Activated naive CD4-positive, alpha-beta T cell treated with anti-CD3 and anti-CD28 coated beads, Interleukin-2, amount 50 U/mL, for 72 hours (primary cell): ENCODE measurements around the gene GUCY2F. TPM values are rescaled to one million over a fixed set of nuclear protein-coding genes. Genes with fewer than 3 reads are reported as not detected.

Experiments used
- ATAC-seq, 2 donors: fragments of 150-1000 bp; cut with Tn5 transposase; 2 replicates each; pipeline ENCODE4 v1.10.0; 2021; ENCODE audit warnings: mild to moderate bottlenecking in 2 of 2, moderate library complexity in 2 of 2
- DNase-seq, 2 donors: peaks; one replicate each; pipeline ENCODE4 v3.0.0; 2021 to 2022; ENCODE audit warnings: low spot score in 2 of 2
- H3K27ac Mint-ChIP-seq, 2 donors: one replicate each; pipeline ENCODE4 v1.8.0; 2022; ENCODE audit warnings: mild to moderate bottlenecking in 2 of 2, mixed read lengths in 2 of 2
- H3K36me3 Mint-ChIP-seq, 2 donors: one replicate each; pipeline ENCODE4 v1.8.0; 2022; ENCODE audit warnings: mixed read lengths in 2 of 2
- H3K9me3 Mint-ChIP-seq, 2 donors: one replicate each; pipeline ENCODE4 v1.8.0; 2022; ENCODE audit warnings: mixed read lengths in 2 of 2
- total RNA-seq, 2 donors: library from RNA; stranded (reverse); gene quantifications; one replicate each; pipeline ENCODE4 v1.2.3, GENCODE V29; 2022

The GUCY2F gene
- total RNA-seq: not detected

DNA sequence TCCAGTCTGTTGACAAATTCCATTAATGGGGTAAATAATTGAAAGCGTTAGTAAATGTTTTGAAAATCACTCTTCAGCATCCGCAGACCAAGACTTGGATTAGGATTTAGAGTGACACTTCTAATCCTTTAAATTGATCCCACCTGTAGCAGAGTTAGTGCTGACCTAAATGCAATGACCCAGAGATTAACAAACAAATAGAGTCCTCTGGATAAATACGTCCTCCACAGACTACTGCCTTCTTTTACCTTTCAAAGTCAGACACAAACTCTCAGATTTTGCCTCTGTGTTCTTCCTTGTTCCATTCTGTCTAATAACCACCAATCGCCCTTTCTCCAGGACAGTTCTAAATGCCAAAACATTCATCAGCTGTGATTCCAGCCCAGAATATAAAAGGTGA is at the start of gene GUCY2F:
TSS of gene GUCY2F (minus strand) at position 101 of the 400 bp plus-strand sequence. CDS start 6,150 bp downstream, outside the sequence.
- ATAC-seq: no peak
- no peaks in the 10 kb centered on the region for H3K9me3 Mint-ChIP-seq
- no peaks in the 10 kb centered on the region for H3K36me3 Mint-ChIP-seq
- DNase-seq: no peak
- no peak within 1 kb of the TSS for H3K27ac Mint-ChIP-seq

DNA sequence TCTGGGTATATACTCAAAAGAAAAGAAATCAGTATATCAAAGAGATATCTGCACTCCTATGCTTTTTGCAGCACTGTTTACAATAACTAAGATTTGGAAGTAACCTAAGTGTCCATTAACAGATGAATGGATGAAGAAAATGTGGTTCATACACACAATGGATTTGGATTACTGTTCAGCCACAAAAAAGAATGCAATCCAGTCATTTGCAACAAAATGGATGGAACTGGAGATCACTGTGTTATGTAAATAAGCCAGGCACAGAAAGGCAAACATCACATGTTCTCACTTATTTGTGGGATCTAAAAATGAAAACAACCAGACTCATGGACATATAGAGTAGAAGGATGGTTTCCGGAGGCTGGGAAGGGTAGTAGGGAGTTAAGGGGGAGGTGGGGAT is 37.1 kb upstream of the GUCY2F start:
- Mint-ChIP-seq H3K27ac (no peak overlapping the region), H3K36me3 (no peaks in the 10 kb centered on the region), H3K9me3 (no peaks in the 10 kb centered on the region)
- DNase-seq (no peak), ATAC-seq (no peak)

DNA sequence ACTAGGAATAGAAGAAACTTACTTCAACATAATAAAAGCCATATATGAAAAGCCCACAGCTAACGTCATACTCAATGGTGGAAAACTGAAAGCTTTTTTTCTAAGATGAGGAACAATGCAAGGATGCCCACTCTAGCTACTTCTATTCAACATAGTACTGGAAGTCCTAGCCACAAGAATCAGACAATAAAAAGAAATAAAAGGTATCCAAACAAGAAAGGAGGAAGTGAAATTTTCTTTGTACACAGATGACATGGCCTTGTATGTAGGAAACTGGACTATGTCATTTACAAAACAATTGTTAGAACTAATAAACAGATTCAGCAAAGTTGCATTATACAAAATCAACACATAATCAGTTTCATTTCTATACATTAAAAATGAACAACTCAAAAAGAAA is 29.2 kb upstream of the GUCY2F start:
- H3K36me3 Mint-ChIP-seq: no peaks in the 10 kb centered on the region
- ATAC-seq: no peak
- no peak overlapping the region for H3K27ac Mint-ChIP-seq

DNA sequence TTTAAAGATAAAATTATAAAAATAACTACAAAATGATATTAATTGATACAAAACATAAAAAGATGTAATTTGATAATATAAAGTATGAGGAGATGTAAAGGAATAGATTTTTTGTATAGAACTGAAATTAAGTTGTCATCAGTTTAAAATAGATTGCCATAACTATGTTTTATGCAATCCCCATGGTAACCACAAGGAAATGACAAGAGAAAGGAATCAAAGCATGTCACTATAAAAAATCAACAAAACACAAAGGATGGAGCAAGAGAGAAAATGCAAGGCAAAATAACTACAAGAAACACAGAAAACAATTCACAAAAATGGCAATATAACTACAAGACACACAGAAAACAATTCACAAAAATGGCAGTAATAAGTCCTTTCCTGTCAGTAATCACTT is 27.0 kb upstream of the GUCY2F start:
- DNase-seq (no peak), ATAC-seq (no peak)
- Mint-ChIP-seq H3K9me3 (no peaks in the 10 kb centered on the region), H3K27ac (no peak overlapping the region), H3K36me3 (no peaks in the 10 kb centered on the region)

More for the DNA sequence above, 29.2 kb upstream of the GUCY2F start:
- no peaks in the 10 kb centered on the region for H3K9me3 Mint-ChIP-seq
- no peak for DNase-seq

DNA sequence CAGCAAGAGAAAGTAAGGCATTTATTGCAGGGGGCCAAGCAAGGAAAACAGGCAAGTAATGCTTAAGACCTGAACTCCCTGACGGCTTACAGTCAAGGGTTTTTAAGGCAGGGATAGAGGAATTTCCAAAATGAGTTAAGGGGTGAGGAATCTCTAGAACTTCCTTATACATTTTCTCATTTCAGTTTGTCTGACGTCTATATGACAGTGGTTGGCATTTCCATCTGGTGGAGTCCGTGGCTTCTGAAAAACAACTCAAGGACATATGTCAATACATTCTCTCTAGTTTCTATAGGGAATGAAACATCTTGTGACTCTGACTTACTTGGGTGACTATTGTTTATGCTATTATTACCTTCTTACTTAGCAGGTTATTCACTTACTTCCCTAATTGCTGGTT is 19.3 kb upstream of the GUCY2F start:
- DNase-seq (no peak), ATAC-seq (no peak)
- no peaks in the 10 kb centered on the region for H3K36me3 Mint-ChIP-seq
- no peak overlapping the region for H3K27ac Mint-ChIP-seq
- no peaks in the 10 kb centered on the region for H3K9me3 Mint-ChIP-seq

DNA sequence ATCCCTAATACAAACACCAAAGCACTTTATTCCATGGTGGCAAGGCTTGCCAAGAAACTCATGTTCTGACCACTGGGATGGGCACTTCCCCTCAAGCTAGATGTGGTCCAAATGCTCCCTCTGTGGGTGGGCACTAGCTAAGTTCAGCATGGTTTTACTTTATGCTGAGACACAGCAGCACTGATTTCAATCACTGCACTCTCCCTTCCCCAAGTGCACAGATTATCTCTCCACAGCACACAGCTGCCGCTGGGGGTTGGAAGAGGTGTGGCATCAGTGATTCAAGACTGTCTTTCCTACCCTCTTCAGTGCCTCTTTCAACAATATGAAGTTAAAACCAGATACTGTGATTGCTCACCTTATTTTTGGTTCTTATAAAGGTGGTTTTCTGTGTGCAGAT is 16.5 kb upstream of the GUCY2F start:
- no peaks in the 10 kb centered on the region for H3K9me3 Mint-ChIP-seq
- ATAC-seq (no peak), DNase-seq (no peak)
- H3K36me3 Mint-ChIP-seq: no peaks in the 10 kb centered on the region
- H3K27ac Mint-ChIP-seq: no peak overlapping the region

DNA sequence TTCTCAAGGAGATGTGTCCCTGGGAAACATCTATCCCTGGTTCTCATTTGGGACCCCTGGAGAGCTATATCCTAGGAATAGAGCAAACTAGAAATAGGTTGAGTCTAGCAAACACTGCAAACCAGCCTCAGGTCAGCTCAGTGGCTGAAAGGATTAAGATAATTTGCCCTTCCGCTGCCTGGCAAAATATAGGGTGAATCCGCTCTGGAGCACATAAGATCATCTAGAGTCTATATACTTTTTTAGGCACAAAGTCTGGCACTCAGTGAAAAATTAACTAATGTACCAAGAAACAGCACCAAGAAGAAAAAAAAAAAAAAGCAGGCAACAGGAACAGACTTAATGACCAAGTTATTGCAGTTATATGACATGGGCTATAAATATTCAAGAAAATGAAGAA is 7.3 kb upstream of the GUCY2F start:
- H3K27ac Mint-ChIP-seq: peak overlapping the region in 1 of 2 donors; percentile 55
- H3K36me3 Mint-ChIP-seq: no peaks in the 10 kb centered on the region
- DNase-seq (no peak), ATAC-seq (no peak)
- peaks cover 0 to 4% of the 10 kb centered on the region in 2 donors for H3K9me3 Mint-ChIP-seq

DNA sequence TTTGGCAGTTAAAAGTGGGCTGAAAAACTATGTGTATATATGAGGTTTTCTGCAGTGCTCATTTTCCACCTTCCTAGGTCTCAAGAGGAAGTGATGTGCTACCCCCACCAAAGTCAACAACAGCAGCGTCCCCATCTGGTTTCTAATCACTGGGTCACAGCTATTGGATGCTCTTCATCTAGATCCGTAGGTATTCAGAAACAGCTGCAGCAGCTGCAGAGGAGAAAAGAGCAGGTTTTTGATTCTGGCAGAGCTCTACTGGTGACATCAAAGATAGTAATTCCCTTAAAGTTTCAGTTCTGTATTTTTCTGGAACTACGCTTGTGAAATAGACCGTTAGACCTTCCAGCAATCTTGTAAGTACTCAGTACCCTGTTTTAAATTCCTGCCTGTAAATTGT is 5.8 kb upstream of the GUCY2F start:
- DNase-seq (no peak), ATAC-seq (no peak)
- peaks cover 0 to 4% of the 10 kb centered on the region in 2 donors for H3K9me3 Mint-ChIP-seq
- no peak overlapping the region for H3K27ac Mint-ChIP-seq
- H3K36me3 Mint-ChIP-seq: no peaks in the 10 kb centered on the region

DNA sequence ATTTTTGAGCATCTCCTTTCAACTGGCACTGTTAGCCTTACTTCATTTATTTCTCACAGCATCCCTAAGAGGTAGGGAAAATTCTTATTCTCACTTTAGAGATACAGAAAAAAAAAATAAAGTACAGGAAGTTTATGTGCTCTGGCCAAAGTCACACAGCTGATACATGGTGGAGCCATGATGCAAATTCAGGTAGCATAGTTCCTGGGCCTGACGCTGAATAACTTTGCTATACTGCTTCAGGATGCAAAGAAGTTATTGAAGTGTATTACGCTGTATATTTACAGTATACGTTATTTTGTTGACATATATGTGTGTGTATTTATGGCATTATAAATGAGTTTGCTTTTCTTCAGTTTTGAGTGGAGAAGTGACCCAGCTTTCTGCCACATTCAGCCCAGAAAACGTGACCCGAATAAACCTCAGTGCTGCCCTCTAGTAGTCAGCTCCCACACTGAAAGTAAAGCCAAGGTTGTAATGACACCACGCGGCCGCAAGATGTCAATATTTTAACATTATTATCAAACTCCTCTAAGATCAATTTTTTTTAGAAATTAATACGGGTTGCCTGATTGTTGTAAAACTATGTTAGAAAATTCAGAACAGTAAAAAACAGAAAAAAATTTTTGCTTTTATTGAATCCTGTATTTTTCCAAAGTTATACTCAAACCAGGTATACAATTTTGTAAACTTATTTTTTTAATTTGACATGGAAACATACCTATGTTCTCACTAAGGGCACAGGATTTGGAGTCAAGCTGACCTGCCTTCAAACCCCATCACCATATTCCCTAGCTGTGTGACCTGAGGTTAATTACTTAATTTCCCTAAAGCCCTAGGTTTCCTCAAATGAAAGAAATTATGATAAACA is 3.8 kb upstream of the GUCY2F start:
- peak in 1 of 2 donors; percentile 46 for ATAC-seq
- peak in 1 of 2 donors; percentile 45 for DNase-seq
- Mint-ChIP-seq H3K36me3 (no peaks in the 10 kb centered on the region), H3K9me3 (no peaks in the 10 kb centered on the region), H3K27ac (no peak overlapping the region)

DNA sequence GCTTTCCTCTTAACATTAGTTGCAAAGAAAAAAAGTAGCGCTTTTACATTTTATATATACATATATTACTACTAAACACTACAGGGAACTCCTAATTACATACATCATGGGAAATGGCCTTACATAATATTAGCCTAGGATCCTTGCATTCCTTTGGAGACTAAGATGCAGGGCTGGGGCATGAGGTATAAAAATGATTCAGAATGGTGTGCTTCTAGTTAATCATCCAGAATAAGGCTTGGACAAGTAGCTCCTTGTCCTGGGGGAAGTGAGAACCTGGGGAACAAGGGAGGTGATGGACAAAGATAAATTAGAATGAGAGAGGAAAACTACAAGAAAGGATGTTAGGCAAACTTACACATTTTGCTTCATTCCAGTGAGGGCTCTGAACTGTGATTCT is 3.0 kb upstream of the GUCY2F start:
- Mint-ChIP-seq H3K36me3 (no peaks in the 10 kb centered on the region), H3K9me3 (no peaks in the 10 kb centered on the region), H3K27ac (no peak overlapping the region)
- no peak for DNase-seq
- ATAC-seq: no peak

DNA sequence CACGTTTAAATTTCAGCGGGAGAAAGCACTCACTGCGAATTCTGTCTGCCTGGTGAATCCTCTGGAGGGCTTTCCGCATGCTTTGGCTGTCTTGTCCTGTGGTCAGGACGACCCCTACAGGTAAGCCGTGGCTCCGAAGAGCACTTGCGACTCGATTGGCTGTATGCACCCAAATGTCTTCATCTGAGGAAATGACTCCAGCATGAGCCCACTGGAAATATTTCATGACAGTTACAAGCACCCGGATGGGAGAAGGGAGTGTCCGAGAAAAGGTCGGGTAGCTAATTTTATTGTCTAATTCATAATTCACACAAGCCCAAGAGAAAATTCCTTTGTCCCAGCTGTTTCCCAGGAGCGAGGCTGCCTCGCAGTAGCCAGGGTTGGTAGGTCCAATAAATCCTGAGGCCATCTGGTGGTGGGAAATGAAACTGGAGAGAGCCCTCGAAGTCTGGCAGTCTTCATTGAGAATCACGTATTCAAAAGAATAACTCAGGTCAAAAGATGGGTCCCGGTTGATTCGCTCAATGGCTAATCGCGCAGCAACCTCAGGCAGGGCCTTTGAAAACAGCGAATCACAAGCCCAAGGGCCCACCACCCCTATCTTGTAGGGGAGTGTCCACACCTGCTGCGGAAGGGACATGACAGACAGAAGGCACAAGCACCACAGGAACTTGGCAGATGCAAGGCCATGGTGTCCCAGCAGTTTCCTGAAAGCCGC is 6.6 kb downstream of the GUCY2F start:
- DNase-seq (no peak), ATAC-seq (no peak)
- Mint-ChIP-seq H3K27ac (no peak overlapping the region), H3K36me3 (no peaks in the 10 kb centered on the region), H3K9me3 (no peaks in the 10 kb centered on the region)

DNA sequence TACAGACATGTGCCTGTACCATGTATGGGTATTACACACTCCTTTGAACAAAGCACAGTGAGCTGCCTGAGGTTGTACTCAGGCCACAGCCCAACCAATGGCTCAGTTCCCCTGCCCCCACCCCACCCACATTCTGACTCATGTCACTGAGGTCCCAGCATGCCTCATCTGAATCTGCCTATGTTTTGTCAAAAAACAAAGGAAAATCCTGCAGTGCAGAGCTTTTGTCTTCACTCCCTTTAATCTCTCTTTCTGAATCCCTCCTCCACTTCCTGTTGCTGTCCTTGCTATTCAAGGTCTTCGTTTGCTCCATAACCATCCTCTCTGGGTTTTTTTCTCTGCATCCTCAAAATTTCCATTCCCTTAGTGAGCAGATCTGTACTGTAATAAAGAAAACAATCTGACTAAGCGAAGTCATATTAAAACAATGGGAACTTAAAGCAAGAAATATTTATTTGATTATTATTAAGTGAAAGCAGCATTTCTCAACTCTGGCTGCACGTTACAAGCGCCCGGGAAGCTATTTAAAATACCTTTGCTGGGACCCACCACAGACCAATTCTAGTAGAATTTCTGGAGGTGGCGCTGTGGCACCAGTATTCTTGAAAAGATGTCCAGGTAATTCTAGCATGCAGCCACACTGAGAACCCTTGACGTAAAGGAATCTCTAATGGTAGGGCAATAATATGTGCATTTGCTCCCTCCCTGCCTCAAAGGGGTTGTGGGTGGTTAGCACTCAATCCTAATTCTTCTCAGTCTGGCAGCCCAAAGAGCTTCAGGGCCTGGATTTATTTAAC is 8.7 kb downstream of the GUCY2F start:
- no peak overlapping the region for H3K27ac Mint-ChIP-seq
- peak in 1 of 2 donors; percentile 12 for DNase-seq
- no peaks in the 10 kb centered on the region for H3K9me3 Mint-ChIP-seq
- no peaks in the 10 kb centered on the region for H3K36me3 Mint-ChIP-seq
- ATAC-seq: peak; percentile 79 to 96

DNA sequence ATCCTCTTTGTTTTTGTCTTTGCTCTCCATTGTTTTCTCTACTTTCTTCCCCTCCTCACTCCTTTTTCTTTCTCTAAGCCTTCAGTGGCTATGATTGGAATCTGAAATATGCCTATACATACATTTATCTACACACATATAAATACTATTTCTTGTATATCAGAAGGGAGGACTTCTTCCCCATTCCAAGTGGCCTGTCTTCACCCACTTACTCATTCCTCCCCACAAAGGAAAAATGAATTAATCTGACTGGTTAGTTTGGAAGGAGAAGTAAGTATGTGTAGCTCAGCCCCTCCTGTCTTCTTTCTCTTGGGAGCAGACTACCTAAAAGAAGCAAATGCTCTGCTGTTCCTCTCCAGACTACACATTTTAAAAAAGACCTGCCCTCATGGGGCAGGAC is 17.7 kb downstream of the GUCY2F start:
- DNase-seq (no peak), ATAC-seq (no peak)
- no peaks in the 10 kb centered on the region for H3K9me3 Mint-ChIP-seq
- H3K36me3 Mint-ChIP-seq: no peaks in the 10 kb centered on the region
- H3K27ac Mint-ChIP-seq: no peak overlapping the region

DNA sequence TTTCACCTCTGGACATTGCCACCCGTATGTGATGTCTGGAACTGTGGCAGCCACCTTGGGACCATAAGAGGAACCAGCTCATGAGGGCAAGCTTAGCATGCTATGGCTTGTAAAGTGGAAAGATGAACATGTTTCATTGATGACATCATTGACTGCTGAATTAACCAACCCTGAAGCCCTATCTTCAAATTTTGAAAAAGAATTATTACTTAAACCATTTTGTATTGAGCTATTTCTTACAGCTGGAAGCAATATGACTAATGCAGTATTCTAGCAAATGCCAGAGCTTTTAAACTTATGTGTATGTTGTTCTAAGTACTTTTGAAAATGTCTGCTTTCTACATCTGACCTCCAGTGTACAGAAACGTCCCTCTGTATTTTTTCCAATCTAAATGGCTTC is 18.1 kb downstream of the GUCY2F start:
- Mint-ChIP-seq H3K27ac (no peak overlapping the region), H3K9me3 (no peaks in the 10 kb centered on the region), H3K36me3 (no peaks in the 10 kb centered on the region)
- no peak for ATAC-seq
- DNase-seq: no peak

DNA sequence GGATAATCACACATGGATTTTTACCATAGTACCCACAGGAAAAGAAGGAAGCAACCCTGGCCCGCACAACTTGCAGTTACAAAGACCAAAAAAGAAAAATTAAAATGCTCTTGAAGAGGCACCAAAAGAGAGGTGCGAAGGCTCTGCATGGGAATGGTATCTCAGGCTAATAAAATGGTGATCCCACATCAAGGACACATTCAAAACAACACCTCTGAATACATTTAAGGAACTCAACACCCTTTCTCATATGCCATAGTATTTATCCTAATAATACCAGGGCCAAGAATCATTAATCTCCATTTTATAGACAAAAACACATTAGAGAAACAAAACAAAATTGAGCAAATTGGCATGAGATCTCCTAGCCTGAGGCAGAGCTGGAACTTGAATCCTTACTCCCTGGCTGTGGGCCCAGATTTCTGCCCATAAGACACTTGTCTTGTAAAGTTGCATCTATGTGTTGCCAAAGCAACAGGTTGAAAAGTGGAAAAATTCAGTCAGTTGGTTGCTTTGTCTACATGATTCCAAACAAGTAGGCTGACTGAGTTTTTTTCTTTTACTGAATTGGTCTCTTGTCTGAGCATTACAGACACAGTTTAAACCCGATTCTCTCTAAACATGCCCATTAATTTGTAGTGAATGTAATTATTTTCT is 33.5 kb downstream of the GUCY2F start:
- no peaks in the 10 kb centered on the region for H3K9me3 Mint-ChIP-seq
- no peaks in the 10 kb centered on the region for H3K36me3 Mint-ChIP-seq
- no peak for ATAC-seq
- H3K27ac Mint-ChIP-seq: no peak overlapping the region
- no peak for DNase-seq

DNA sequence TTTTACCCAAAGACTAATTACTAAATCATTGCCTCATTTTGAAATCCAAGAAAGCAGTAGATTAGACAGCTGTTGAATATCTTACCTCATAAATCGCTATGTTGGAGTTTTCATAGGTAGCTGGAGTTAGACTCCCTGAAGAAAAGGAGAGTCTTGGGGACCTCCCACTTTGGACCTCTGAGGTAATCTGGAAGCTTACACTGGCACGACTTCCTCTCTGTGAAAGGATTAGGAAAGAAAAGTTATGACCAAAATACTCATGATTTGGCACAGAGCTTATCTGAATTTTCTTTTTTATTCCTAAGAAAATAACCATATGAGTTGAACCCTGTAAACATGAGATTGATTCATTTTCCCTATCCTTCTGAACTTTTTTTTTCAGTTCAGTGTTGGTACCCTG is 40.6 kb downstream of the GUCY2F start:
- ATAC-seq: no peak

DNA sequence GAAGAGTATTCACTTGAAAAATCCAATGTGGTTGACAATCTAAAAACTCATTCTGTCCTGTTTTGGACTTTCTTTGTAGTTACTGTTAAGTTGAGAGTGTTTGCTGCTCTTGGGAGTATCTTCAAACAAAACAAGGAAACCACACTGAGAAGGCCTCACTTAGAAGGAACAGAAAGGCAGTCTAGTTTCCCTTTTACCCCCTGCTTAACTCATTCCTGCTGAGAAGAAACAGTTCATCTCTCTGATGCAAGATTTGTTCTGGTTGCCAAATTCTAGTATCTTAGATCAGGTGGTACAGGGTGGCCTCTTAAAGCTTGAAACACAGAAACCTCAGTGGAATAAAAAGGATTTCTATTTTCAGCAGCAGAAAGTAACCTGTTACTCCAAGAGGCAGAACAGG is 41.4 kb downstream of the GUCY2F start:
- Mint-ChIP-seq H3K9me3 (no peaks in the 10 kb centered on the region), H3K27ac (no peak overlapping the region), H3K36me3 (no peaks in the 10 kb centered on the region)
- DNase-seq (no peak), ATAC-seq (peak in 1 of 2 donors; percentile 48)

More for the DNA sequence above, 40.6 kb downstream of the GUCY2F start:
- H3K9me3 Mint-ChIP-seq: no peaks in the 10 kb centered on the region
- no peak overlapping the region for H3K27ac Mint-ChIP-seq
- DNase-seq: no peak
- no peaks in the 10 kb centered on the region for H3K36me3 Mint-ChIP-seq
